ENCODE measurements around the gene GSAP.
"Not testable (repeated sequence)": the region's sequence is repeated elsewhere in the genome, so short reads cannot be mapped to it uniquely, and the experiment has no call there.

The GSAP gene, protein sequence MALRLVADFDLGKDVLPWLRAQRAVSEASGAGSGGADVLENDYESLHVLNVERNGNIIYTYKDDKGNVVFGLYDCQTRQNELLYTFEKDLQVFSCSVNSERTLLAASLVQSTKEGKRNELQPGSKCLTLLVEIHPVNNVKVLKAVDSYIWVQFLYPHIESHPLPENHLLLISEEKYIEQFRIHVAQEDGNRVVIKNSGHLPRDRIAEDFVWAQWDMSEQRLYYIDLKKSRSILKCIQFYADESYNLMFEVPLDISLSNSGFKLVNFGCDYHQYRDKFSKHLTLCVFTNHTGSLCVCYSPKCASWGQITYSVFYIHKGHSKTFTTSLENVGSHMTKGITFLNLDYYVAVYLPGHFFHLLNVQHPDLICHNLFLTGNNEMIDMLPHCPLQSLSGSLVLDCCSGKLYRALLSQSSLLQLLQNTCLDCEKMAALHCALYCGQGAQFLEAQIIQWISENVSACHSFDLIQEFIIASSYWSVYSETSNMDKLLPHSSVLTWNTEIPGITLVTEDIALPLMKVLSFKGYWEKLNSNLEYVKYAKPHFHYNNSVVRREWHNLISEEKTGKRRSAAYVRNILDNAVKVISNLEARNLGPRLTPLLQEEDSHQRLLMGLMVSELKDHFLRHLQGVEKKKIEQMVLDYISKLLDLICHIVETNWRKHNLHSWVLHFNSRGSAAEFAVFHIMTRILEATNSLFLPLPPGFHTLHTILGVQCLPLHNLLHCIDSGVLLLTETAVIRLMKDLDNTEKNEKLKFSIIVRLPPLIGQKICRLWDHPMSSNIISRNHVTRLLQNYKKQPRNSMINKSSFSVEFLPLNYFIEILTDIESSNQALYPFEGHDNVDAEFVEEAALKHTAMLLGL

DNA sequence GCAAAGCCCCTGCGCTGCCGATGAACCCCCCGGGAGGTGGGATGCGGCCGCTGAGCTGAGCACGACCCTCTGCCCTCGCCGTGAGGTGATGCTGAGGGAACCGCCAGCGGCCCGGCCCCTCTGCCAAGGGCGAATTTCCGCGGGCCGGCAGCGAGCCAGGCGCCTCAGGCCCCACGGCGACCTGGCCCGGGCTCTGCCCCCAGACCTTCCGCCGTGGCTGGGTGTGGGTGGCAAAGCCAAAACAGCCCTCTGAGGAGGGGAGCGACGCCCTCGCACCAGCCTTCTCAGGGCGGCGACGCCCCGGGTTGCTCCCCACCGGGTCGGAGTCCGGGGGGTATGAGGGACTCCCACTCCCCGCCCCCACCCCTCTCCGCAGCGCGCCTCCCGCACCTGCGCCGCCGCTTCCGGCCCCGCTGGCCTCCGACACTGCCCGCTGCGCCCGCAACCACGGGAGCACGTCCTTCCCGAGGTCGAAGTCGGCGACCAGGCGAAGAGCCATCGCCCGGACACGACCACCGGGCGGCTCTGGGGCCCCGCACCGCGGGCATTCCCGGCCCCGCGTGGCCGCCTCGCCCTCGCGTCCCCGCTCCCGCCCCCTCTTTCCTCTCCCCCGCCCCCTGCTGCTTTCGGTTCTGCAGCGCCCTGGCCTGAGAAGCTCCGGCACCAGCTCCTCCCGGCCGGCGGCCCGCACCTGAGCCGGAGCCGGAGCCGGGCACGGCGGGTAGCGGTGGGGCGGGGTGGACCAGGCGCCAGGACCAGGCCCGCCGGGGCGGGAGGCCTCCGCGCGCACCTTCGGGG lies at the start of gene GSAP:
Gene GSAP, minus strand, starts transcription at position 527 of the 798 bp plus-strand sequence. Its CDS starts 28 bp downstream, at position 499.
- no peak for DNase-seq

DNA sequence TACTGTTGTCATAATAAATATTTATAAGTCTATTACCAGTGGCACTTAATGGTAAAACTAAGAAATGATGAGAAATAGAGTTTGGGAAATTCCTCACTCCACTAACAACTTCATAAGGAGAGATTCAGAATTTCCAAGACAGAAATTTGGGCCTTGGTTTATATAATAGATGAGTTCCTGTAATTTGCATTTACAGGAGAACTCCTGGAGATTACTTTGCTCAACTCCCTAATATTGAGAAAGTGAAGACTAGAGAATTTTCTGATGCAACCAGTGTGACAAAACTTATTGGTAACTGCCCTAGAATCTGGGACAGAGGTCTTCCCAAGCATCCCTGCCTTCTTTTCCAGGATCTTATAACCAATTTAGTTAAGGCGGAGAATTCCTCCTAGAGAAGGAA lies 49.1 kb upstream of the GSAP start:
- DNase-seq, result no peak

DNA sequence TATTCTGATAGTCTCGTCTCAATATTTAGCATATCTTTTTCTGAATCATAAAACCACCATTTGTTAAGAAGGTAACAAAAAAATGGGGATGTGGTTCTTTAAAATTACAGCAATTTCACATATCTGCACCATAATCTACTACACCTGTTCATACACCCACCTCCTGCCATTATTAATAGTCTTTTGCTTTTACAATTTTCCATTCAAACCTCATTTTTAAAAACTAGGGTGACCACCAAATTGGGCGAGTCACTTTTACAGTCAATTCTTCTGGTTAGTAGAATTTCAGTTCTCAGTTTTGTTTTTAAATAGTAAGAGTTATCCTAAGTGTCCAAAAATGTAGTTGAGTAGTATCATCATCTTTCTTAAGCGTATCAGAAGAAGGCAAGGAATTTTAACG lies 48.4 kb upstream of the GSAP start:
- no peak for DNase-seq

DNA sequence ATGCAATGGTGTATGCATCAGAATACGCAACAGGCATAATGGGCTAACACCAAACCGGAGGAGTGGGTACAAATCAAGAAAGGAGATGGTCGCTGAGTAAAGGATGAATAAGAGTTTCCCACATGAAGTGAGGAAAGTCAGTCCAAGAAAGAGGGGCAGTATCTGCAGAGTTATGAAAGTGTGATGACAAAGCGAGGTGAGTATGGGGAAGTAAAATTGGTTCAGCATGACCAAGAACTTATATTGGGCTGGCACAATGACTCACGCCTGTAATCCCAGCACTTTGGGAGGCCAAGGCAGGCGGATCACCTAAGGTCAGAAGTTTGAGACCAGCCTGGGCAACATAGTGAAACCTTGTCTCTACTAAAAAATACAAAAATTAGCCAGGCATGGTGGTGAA lies 47.5 kb upstream of the GSAP start:
- not testable (repeated sequence) for DNase-seq

DNA sequence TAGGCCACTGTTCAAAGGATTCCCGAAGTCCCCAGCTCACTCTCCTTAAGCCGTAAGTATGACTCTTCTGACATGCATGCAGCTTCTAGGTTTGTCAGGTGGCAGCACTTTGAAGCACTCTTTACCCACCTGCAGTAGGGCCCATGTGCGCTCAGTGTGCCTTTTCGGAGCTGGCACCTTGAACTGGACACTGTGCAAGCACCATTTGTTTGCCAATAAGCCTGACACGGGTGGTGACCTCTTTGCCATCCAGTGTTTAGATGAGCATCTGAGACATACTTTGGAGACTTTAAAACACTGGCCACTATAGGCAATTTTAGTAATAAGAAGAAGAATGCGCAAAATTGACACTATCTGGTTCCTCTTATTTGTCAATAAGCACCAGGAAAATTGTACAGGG lies 45.7 kb upstream of the GSAP start:
- no peak for DNase-seq

DNA sequence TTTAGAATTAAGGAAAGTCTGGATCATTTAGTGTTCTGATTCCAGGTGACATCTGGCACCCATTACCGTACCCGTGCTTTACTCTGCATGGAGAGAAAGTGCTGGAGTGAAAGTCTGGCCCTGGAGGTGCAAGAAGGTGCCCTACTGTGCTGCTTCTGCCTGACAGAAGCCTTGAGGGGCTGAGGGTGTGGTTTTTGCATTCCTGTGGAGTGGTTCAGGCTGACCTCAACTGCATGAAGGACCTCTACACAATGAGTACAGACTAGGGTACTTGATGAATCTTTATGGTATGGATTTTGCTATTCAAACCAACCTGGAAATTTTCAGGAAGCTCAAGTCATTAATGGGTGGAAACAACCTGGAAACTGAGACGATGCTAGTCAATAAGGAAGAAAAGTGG lies 45.1 kb upstream of the GSAP start:
- no peak for DNase-seq

DNA sequence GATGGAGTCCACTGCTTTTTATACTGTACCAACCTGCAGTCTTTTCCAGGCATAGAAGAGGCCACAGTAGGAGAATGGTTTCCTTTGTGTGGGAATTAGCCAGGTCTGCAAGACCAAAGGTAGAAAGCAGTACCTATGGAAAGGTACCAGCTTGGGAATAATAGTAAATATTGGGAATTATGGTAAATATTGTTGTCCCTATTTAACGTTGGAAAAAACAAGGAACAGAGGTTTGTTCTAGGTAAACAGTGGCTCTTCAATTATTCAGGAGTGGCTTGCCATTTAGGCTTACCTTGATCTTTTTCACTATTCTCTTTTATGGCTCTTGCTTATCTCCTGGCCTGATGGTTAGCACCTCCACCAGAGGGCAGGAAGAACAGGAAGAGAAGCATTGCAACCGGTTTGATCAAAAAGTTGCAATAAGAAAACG lies 43.9 kb upstream of the GSAP start:
- no peak for DNase-seq

DNA sequence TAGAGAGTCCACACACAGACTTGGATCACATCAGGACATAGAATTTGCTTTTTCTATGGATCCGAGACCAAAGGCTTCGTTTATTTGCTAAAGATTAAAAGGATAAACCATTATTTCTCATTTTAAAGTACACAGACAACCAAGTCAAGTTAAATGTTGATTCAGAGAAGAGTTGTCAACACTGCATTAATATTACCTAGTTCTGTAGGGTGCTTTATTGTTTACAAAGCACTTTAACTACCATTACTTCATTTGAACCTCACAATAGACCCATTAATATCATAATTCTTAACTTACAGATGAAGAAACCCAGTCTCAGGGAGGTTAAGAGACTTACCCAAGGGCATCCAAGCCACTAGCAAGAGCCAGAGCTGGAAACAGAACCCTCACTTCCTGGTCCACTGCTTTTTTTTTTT lies 43.2 kb upstream of the GSAP start:
- peak; percentile 74 for DNase-seq

DNA sequence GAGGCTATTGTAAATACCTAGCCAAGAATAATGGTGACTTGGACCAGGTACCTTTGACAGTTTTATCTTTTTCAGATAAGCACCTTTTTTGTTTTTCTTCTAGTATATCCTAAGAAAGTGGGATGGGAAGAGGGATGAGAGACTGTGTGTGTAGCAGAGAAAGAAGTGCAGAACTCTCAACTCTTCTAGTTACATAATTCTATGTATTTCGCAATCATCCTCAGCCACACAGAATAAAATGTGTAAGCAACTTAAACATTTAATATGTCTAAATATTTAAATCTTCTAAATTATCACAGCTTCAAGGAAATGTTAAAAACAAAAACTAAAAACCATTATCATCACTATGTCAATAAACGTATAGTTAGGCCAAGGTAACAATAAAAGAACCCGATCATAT lies 42.6 kb upstream of the GSAP start:
- no peak for DNase-seq

DNA sequence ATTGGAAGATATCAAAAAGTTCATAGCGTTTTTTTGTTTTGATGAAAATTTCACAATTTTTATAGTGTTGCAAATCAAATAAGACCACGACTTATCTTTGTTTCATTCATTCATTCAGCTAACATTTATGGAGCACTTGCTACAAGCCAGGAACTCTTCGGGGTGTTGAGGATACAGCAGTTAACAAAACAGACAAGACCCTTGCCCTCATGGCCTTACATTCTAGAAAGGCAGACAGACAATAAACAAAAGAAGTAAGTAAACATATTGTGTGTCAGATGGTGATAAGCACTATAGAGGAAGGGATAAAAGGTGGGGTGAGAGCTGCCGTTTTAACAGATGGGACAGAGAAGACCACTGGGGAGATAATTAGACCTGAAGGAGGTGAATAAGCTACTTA lies 41.6 kb upstream of the GSAP start:
- no peak for DNase-seq

DNA sequence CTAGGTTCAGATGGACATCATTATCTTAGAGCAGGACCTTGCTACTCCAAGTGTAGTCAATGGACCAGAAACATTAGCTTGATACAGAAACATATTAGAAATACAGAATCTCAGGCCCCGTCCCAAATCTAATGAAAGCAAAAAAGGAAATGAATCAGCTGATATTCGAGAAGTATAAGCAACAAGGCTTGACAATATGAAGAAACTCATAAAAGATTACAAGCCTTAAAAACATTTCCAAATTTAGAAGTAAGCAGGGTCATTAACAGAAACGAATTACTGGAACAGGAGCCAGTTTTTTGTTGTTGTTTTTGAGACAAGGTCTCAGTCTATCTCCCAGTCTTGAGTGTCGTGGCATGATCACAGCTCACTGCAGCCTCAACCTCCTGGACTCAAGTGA lies 40.5 kb upstream of the GSAP start:
- no peak for DNase-seq

DNA sequence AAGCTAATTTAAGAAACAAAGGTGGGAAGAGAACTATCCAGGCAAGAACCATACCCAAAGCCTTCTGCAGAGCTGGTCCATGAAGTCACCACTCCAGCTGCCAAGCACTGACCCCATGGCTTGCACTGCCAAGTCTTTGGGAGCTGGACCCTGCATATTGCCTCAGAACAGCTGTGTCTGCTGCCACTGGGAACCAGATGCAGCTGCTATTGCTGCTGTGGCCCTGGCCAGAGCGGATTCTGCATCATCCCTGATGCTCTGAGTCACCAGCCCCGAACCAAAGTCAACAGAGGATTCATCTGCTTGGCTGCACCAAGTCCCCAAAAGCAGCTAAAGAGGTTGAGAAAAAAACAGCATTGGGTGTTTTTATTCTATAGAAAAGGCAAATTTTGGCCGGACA lies 39.2 kb upstream of the GSAP start:
- no peak for DNase-seq

DNA sequence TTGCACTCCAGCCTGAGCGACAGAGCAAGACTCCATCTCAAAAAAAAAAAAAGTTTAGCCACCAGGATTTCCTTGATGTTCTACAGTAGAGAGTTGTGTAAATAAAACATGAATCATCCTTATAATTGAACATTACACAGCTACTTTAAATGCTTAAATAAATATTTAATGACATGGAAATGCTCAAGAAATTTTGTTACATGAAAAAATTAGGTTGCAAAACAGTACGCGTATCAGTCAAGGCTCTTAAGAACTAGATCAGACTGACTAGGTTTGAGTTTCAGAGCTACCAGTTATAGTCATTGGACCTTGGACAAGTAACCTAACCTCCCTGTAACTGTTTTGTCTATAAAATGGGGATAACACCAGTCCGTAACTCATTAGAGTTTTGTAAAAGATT lies 38.7 kb upstream of the GSAP start:
- DNase-seq, result no peak

DNA sequence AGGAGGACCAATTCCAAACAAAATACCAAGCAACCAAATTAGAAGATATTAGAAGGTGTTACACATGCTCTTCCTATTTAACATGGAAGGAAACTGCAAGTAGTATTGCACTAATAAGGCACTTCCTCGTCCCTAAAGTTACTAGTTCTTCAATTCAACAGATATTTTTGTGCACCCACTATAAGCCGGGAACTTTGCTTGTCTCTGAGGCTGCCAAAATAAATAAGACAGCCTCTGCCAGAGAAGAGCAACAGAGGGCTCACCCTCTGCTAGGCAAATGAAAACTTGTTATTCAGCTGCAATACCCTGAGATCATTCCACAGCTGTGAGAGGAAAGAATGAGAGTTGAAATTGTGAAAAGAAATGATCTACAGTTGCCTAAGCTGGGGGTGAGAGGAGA lies 37.4 kb upstream of the GSAP start:
- DNase-seq, result no peak

DNA sequence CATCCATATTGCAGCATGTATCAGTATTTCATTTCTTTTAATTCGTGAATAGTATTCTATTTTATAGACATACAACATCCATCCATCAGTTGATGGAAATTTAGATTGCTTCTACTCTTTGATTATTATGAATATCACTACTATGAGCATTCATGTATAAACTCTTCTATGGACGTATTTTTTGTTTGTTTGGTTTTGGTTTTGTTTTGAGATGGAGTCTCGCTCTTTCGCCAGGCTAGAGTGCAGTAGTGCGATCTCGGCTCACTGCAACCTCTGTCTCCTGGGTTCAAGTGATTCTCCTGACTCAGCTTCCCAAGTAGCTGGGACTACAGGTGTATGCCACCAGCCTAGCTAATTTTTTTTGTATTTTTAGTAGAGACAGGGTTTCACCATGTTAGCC lies 35.8 kb upstream of the GSAP start:
- not testable (repeated sequence) for DNase-seq

DNA sequence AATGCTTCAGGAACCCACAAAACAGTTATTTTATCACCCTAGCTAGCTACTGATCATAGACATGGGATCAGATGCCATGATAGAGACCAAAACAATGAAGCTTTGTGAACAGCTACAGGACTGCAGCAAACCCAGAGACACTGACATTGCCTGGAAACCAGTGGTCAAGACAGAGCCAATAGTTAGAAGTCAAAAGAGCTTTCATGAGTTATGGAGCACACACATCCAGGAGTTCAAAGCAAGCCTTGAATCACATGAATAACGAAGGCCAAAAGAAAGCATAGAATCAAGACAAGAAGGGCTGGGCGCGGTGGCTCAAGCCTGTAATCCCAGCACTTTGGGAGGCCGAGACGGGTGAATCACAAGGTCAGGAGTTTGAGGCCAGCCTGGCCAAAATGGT lies 34.5 kb upstream of the GSAP start:
- no peak for DNase-seq

DNA sequence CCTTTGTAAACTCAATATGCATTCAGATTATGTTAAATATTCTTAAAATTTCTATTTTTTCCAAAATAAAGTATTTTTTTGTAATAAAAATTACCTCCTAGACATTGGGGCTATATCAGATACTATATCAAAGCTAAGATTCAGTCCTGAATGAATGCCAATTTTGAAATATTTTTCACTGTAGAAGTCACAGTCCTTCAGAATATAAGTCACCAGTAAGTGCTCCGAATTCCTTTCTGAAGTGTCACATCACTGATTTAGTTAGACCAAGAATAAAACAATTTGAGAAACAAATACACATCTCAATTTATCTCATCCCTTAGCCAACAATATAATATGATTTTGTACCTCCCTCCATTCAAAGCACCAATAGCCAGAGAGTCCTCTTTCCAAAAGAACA lies 33.9 kb upstream of the GSAP start:
- no peak for DNase-seq

DNA sequence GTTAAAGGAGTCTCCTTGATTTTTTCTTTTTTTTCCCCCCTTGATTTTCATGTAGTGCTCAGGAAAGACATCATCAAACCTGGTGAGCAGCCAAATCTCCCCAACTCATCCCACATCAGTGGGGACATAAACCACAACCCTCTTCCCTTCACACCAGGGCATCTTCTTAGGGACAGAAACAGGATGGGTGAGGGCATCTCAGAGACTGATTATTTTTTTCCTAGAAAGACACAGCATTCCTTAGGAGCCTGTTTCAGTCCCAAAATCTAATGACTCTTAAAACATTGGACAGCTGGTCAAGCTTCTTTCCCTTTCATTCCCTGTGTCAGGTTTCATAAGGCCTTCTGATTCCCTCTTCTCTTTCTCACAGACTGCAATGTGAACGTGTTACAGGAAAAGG lies 31.5 kb upstream of the GSAP start:
- no peak for DNase-seq

DNA sequence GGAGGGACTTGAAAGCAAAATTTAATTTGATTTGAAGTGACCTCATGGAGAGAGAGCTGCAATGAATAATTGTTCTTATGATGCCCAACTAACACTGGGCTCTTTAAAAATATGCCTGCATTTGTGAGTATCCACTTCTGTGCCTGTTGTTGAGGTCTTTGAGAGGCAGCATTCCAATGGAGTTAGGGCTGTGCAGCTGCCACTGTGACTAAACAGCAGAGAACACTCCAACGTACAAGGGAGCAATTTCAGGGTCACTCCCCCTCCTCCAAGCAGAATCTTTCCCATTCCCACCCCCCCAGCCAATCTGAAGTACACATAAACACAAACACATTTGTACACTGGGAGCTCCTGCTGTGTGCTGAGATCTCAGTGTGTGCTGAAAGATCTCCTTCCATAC lies 28.0 kb upstream of the GSAP start:
- DNase-seq, result no peak

DNA sequence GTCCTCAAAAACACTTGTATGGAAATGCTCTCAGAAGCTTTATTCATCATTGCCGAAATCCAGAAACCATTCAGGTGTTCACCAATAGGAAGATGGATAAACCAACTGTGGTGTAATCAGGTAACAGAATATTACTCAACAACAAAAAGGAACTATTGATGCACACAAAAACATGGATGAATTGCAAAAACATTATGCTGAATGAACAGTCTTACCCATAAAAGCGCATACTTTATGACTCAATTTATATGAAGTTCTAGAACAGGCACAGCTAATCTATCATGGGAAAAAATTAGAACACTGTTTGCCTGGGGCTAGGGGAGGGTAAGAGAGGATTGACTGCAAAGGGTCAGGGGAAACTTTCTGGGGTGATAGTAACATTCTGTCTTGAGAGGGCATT lies 26.9 kb upstream of the GSAP start:
- no peak for DNase-seq

DNA sequence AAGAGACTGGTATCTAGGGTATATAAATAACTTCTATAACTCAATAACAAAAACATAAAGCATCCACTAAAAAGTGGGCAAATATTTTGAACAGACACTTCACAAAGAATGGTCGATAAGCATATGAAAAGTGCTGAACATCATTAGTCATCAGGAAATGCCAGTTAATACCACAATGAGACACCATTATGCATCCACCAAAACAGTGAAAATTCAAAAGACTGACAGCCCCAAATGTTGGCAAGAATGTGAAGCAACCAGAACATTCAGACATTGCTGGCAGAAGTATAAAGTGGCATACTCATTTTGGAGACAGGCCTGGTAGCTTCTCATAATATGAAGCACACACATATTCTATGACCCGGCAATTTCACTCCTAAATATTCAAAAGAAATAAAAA lies 26.5 kb upstream of the GSAP start:
- DNase-seq, result no peak

DNA sequence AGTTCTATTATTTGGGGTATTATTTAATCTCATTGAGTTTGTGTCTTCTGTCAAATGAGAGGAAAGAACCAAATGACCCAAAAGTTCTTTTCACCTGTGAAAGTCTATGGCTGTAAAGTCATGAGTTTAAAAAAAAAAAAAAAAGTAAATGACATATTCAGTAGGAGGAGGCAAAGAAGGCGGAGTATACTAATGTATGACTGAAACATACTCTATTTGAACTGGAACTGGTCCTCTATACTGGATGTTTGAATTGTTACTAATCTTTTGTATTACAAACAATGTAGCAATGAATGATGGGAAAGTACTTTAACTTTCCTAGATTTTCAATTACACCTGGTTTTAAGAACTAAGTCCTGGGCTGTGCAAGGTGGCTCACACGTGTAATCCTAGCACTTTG lies 24.9 kb upstream of the GSAP start:
- no peak for DNase-seq

DNA sequence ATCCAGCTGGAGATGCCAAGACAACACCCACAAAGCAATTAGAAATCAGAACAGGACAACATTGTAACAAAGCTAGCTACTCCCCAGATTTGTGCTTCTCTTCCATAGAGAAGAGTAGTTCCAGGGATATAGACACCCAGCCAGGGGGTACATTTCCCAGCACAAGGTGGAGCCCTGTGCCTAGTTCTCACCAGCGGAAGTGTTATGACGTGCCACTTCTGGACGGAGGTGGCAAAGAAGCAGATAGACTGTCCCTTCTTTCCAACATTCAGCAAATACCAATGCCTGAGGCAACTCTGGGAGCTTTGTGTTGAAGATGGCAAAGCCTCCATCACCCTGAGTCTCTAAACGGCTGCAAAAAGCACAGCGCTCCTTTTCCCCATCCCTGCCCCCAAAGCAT lies 23.4 kb upstream of the GSAP start:
- DNase-seq, result no peak

DNA sequence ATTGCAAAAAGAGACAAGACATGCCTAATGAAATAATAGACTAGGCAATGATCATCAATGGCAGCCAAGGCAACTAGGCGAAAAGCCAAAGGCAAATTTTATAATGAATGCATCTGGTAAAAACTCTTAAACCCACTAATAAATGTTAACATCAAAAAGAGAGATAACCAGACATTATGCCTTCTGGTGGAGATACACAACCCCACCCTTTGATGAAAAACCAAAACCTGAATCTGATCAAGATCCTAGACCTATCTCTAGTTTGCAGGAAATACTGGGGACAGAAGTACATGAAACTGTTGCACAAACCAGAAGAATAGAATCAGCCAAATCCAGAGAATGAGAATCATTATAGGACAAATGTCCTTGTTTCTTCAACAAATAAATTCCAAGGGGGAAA lies 22.0 kb upstream of the GSAP start:
- DNase-seq, result no peak

All from NCI-H2081 treated with DMSO at 0.1 percent for 48 hours (cell line).